Astrocyte (in vitro differentiated cells and primary cell): Measurements from ENCODE around the gene SRSF7.

Experiments used
- CTCF ChIP-seq: IDR thresholded peaks from 2 replicates; pipeline ENCODE4 v1.5.1; 2011; ENCODE audit warnings: low read depth, mild to moderate bottlenecking, inconsistent platforms, low read length, moderate library complexity; ENCODE audit not compliant: insufficient read depth
- EZH2 ChIP-seq: IDR thresholded peaks from 2 replicates; pipeline ENCODE4 v1.6.1; 2012; ENCODE audit warnings: mild to moderate bottlenecking, low read length, inconsistent platforms; ENCODE audit not compliant: insufficient read depth

GRCh38 chr2:38748391-38748790 is 2.8 kb downstream of the SRSF7 start:
- TF ChIP-seq CTCF (no peak), EZH2 (no peak)
